Tibial nerve (tissue), 4 donors: ENCODE results near the gene ZBTB20. TPM values are rescaled to one million over a fixed set of nuclear protein-coding genes. Genes with fewer than 3 reads are reported as not detected.
A peak's percentile ranks its signal among the peaks of the same experiment; 100 is the strongest.

Experiments used
- DNase-seq, 2 donors: peaks; one replicate each; pipeline ENCODE4 v3.0.0-alpha.2; 2019; ENCODE audit warnings: low spot score in 2 of 2
- H3K27ac ChIP-seq, 4 donors: fragments of 200-600 bp; sonication (generic) in 3 of 4; one replicate each; pipeline ENCODE4 v1.5.1; 2017 to 2019; ENCODE audit warnings: mild to moderate bottlenecking in 1 of 4
- H3K27me3 ChIP-seq, 2 donors: fragments of 200-600 bp; sonication (generic) in 1 of 2; one replicate each; pipeline versions ENCODE4 v1.5.1 to v1.6.0; 2017 to 2019
- H3K36me3 ChIP-seq, 3 donors: fragments of 200-600 bp; sonication (generic); one replicate each; pipeline ENCODE4 v1.5.1; 2018 to 2019
- H3K4me1 ChIP-seq, 4 donors: fragments of 200-600 bp; sonication (generic) in 3 of 4; one replicate each; pipeline ENCODE4 v1.5.1; 2017 to 2019
- H3K4me3 ChIP-seq, 4 donors: fragments of 200-600 bp; sonication (generic) in 3 of 4; one replicate each; pipeline ENCODE4 v1.5.1; 2017 to 2019; ENCODE audit warnings: mild to moderate bottlenecking in 1 of 4, moderate library complexity in 1 of 4
- H3K9me3 ChIP-seq, 4 donors: fragments of 200-600 bp; sonication (generic) in 3 of 4; one replicate each; pipeline ENCODE4 v1.5.1; 2017 to 2019
- CTCF ChIP-seq, 5 experiments: fragments of 200-600 bp in 3 of 5; fragments of 450-650 bp in 2 of 5; sonication (generic) in 3 of 5; IDR thresholded peaks; one replicate each; pipeline ENCODE4 v1.5.1; 2016 to 2019; ENCODE audit warnings: antibody characterized with exemption in 5 of 5, mild to moderate bottlenecking in 3 of 5, moderate library complexity in 2 of 5
- EP300 ChIP-seq, 2 donors: sonication (generic); formaldehyde crosslinking; IDR thresholded peaks; one replicate each; pipeline ENCODE4 v1.6.1; 2017; ENCODE audit warnings: antibody characterized with exemption in 2 of 2, mild to moderate bottlenecking in 1 of 2
- POLR2A ChIP-seq, 2 donors: fragments of 450-650 bp; IDR thresholded peaks; one replicate each; pipeline ENCODE4 v1.6.1; 2017; ENCODE audit warnings: antibody characterized with exemption in 2 of 2, mild to moderate bottlenecking in 2 of 2, moderate library complexity in 2 of 2
- WGBS, 2 donors: methylation state at CpG; one replicate each; pipeline ENCODE4 v1.1.5; 2018; 5-methylcytosine and 5-hydroxymethylcytosine counted together
- total RNA-seq, 4 donors: library from RNA; depleted of rRNA; stranded (reverse); fragments of >200 nt; gene quantifications; one replicate each; pipeline ENCODE4 v1.1.0, GENCODE V29; 2016

ZBTB20 gene
- total RNA-seq, 4 donors from 2014 or later = 63.3 to 127 (median 102) TPM

- Histone ChIP-seq H3K4me3 (no peak overlapping the region), H3K36me3 (peaks cover 3 to 34% (median 9%) of the 10 kb centered on the region in 3 donors), H3K9me3 (no peaks in the 10 kb centered on the region), H3K4me1 (peaks cover 0 to 2% (median 0%) of the 10 kb centered on the region in 4 donors), H3K27ac (no peak overlapping the region), H3K27me3 (no peaks in the 10 kb centered on the region)
- WGBS, 2 donors = 98% methylated on average over 24 of the region's 24 CpGs
- TF ChIP-seq EP300 (IDR thresholded peaks at IDR 0.05) (no peak), CTCF (IDR thresholded peaks at IDR 0.05) (no peak), POLR2A (IDR thresholded peaks at IDR 0.05) (no peak)
- DNase-seq = no peak
Observed at GRCh38 chr3:114350690-114351089, 796.4 kb downstream of the ZBTB20 start.

GRCh38 chr3:114350271-114350670 is 796.8 kb downstream of the ZBTB20 start:
- no peak overlapping the region for H3K4me3 ChIP-seq
- WGBS, 2 donors = 97 to 98% methylated on average over 8 to 12 of the region's 12 CpGs
- H3K36me3 ChIP-seq = peaks cover 3 to 34% (median 9%) of the 10 kb centered on the region in 3 donors
- no peaks in the 10 kb centered on the region for H3K27me3 ChIP-seq
- no peak overlapping the region for H3K27ac ChIP-seq
- no peak for DNase-seq
- TF ChIP-seq CTCF (IDR thresholded peaks at IDR 0.05) (no peak), EP300 (IDR thresholded peaks at IDR 0.05) (no peak), POLR2A (IDR thresholded peaks at IDR 0.05) (no peak)
- H3K4me1 ChIP-seq = peaks cover 0 to 5% (median 0%) of the 10 kb centered on the region in 4 donors
- H3K9me3 ChIP-seq = no peaks in the 10 kb centered on the region

- H3K36me3 ChIP-seq = peaks cover 0 to 8% (median 0%) of the 10 kb centered on the region in 3 donors
- DNase-seq = no peak
- H3K27me3 ChIP-seq = no peaks in the 10 kb centered on the region
- 88 to 92% methylated on average over 1 of the region's 1 CpG for WGBS, 2 donors
- H3K4me3 ChIP-seq = no peak overlapping the region
- peaks cover 0 to 5% (median under 1%) of the 10 kb centered on the region in 4 donors for H3K4me1 ChIP-seq
- TF ChIP-seq POLR2A (IDR thresholded peaks at IDR 0.05) = no peak
- TF ChIP-seq EP300 (IDR thresholded peaks at IDR 0.05) = no peak
- no peak for TF ChIP-seq CTCF (IDR thresholded peaks at IDR 0.05)
- no peak overlapping the region for H3K27ac ChIP-seq
- H3K9me3 ChIP-seq = no peaks in the 10 kb centered on the region
Observed at GRCh38 chr3:114344492-114344891, 802.6 kb downstream of the ZBTB20 start.

DNA sequence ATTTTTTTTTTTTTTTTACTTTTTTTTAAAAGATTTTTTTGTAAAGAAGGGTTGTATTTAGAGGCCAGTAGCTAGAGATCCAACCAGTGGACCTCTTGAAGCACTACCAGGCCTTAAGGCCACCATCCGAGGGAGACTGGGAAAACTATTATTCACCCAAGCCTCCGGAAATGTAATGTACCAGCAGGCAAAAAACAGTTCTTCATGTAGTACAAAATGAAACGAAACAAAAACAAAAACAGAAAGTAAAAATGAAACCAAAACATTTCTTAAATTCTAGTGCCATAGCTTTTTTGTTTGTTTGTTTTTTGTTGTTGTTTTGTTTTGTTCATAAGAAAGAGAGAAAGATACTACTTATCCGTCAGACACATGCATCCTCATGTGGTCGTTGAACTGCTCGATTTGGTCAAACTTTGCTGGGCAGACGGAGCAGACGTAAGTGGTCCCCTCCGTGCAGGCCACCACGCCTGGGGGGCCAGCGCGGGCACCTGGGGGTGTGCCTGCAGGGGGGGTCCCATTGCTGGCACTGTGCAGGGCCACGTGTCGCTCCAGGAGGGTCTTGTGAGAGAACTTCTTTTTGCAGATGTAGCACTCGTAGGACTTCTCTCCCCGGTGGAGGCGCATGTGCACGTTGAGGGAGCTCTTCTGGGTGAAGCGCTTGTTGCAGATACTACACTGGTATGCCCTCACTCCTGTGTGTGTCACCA is 808.3 kb downstream of the ZBTB20 start:
- peak overlapping the region in 2 of 4 donors; percentile 6 to 10 for H3K27ac ChIP-seq
- no peak for TF ChIP-seq CTCF (IDR thresholded peaks at IDR 0.05)
- TF ChIP-seq POLR2A (IDR thresholded peaks at IDR 0.05) = no peak
- no peak for TF ChIP-seq EP300 (IDR thresholded peaks at IDR 0.05)
- no peak overlapping the region for H3K4me3 ChIP-seq
- no peaks in the 10 kb centered on the region for H3K27me3 ChIP-seq
- peaks cover 0 to 10% (median 0%) of the 10 kb centered on the region in 3 donors for H3K36me3 ChIP-seq
- DNase-seq = no peak
- peaks cover 0 to 11% (median 5%) of the 10 kb centered on the region in 4 donors for H3K4me1 ChIP-seq
- H3K9me3 ChIP-seq = no peaks in the 10 kb centered on the region
- WGBS, 2 donors = 93 to 94% methylated on average over 19 of the region's 19 CpGs

GRCh38 chr3:114336857-114337256 is 810.2 kb downstream of the ZBTB20 start:
- H3K4me1 ChIP-seq = peaks cover 0 to 11% (median 5%) of the 10 kb centered on the region in 4 donors
- 71 to 74% methylated on average over 3 of the region's 3 CpGs for WGBS, 2 donors
- no peak overlapping the region for H3K4me3 ChIP-seq
- H3K9me3 ChIP-seq = no peaks in the 10 kb centered on the region
- H3K27me3 ChIP-seq = no peaks in the 10 kb centered on the region
- no peak overlapping the region for H3K27ac ChIP-seq
- H3K36me3 ChIP-seq = peaks cover 0 to 20% (median 0%) of the 10 kb centered on the region in 3 donors
- TF ChIP-seq CTCF (IDR thresholded peaks at IDR 0.05) (no peak), EP300 (IDR thresholded peaks at IDR 0.05) (no peak), POLR2A (IDR thresholded peaks at IDR 0.05) (no peak)
- no peak for DNase-seq
